ENCODE measurements around the gene DNAJC1. TPM values are rescaled to one million over a fixed set of nuclear protein-coding genes. Genes with fewer than 3 reads are reported as not detected.

Gene DNAJC1
- polyA plus RNA-seq, 1 donor (not counting 4 experiments of a cell fraction or from before 2014, with no cell fraction given) = 24.8 TPM

- Histone ChIP-seq H4K20me1 (ENCODE audit: control insufficient read depth, extremely low read depth, insufficient read depth, low read length) (no peaks in the 10 kb centered on the region), H3K9me3 (ENCODE audit: control insufficient read depth, low read depth, low read length) (no peaks in the 10 kb centered on the region), H2AFZ (ENCODE audit: control insufficient read depth, low read length) (no peak overlapping the region), H3K4me1 (ENCODE audit: control insufficient read depth, extremely low read depth, insufficient read depth, low read length) (no peaks in the 10 kb centered on the region), H3K4me2 (ENCODE audit: control insufficient read depth, extremely low read depth, insufficient read depth, low read depth, low read length) (no peak overlapping the region), H3K36me3 (ENCODE audit: control insufficient read depth in 2 of 2, extremely low read depth in 1 of 2, insufficient read depth in 2 of 2, low read length in 2 of 2) (no peaks in the 10 kb centered on the region), H3K27ac (ENCODE audit: control insufficient read depth, insufficient read depth, low read length) (no peak overlapping the region), H3K79me2 (ENCODE audit: control insufficient read depth, insufficient read depth, low read length) (no peaks in the 10 kb centered on the region), H3K9ac (ENCODE audit: control insufficient read depth, extremely low read depth, insufficient read depth, low read length) (no peak overlapping the region), H3K27me3 (ENCODE audit: control insufficient read depth, extremely low read depth, insufficient read depth, low read length) (no peaks in the 10 kb centered on the region), H3K9me1 (ENCODE audit: control insufficient read depth, extremely low read depth, insufficient read depth, low read length) (no peaks in the 10 kb centered on the region), H3K4me3 (ENCODE audit: control insufficient read depth in 2 of 3, extremely low read depth in 1 of 3, insufficient read depth in 2 of 3, low read depth in 1 of 3, low read length in 3 of 3) (no peak overlapping the region)
- DNase-seq (ENCODE audit: low read depth, low spot score) = no peak
- TF ChIP-seq CTCF (optimal IDR thresholded peaks at IDR 0.05 in 1 of 3, IDR thresholded peaks at IDR 0.05 in 1 of 3, conservative IDR thresholded peaks at IDR 0.05 in 1 of 3; ENCODE audit: extremely low read depth in 1 of 3, insufficient read depth in 2 of 3, low read length in 3 of 3) (no peak), EZH2 (IDR thresholded peaks at IDR 0.05; ENCODE audit: low read length) (no peak)
- dilution Hi-C loops (cut with MboI; ENCODE audit: extremely low pct_ligation_motif_present, low sequenced_read_pairs) = no loop called here
- FAIRE-seq = no peak
Measured at GRCh38 chr10:21899736-21900135, 103.8 kb downstream of the DNAJC1 start.

GRCh38 chr10:21895932-21896331 is 107.6 kb downstream of the DNAJC1 start:
- Histone ChIP-seq H2AFZ (ENCODE audit: control insufficient read depth, low read length) (no peak overlapping the region), H3K27me3 (ENCODE audit: control insufficient read depth, extremely low read depth, insufficient read depth, low read length) (no peaks in the 10 kb centered on the region), H3K79me2 (ENCODE audit: control insufficient read depth, insufficient read depth, low read length) (no peaks in the 10 kb centered on the region), H3K36me3 (ENCODE audit: control insufficient read depth in 2 of 2, extremely low read depth in 1 of 2, insufficient read depth in 2 of 2, low read length in 2 of 2) (no peaks in the 10 kb centered on the region), H3K27ac (ENCODE audit: control insufficient read depth, insufficient read depth, low read length) (no peak overlapping the region), H3K4me2 (ENCODE audit: control insufficient read depth, extremely low read depth, insufficient read depth, low read depth, low read length) (no peak overlapping the region), H3K9ac (ENCODE audit: control insufficient read depth, extremely low read depth, insufficient read depth, low read length) (no peak overlapping the region), H3K9me3 (ENCODE audit: control insufficient read depth, low read depth, low read length) (no peaks in the 10 kb centered on the region), H3K9me1 (ENCODE audit: control insufficient read depth, extremely low read depth, insufficient read depth, low read length) (no peaks in the 10 kb centered on the region), H3K4me3 (ENCODE audit: control insufficient read depth in 2 of 3, extremely low read depth in 1 of 3, insufficient read depth in 2 of 3, low read depth in 1 of 3, low read length in 3 of 3) (no peak overlapping the region), H4K20me1 (ENCODE audit: control insufficient read depth, extremely low read depth, insufficient read depth, low read length) (no peaks in the 10 kb centered on the region), H3K4me1 (ENCODE audit: control insufficient read depth, extremely low read depth, insufficient read depth, low read length) (no peaks in the 10 kb centered on the region)
- DNase-seq (ENCODE audit: low read depth, low spot score) (no peak), FAIRE-seq (no peak)
- dilution Hi-C loops (cut with MboI; ENCODE audit: extremely low pct_ligation_motif_present, low sequenced_read_pairs) = no loop called here
- TF ChIP-seq CTCF (optimal IDR thresholded peaks at IDR 0.05 in 1 of 3, IDR thresholded peaks at IDR 0.05 in 1 of 3, conservative IDR thresholded peaks at IDR 0.05 in 1 of 3; ENCODE audit: extremely low read depth in 1 of 3, insufficient read depth in 2 of 3, low read length in 3 of 3) (no peak), EZH2 (IDR thresholded peaks at IDR 0.05; ENCODE audit: low read length) (no peak)
